Renal cortex interstitium (tissue), 11 donors: ENCODE data around the gene EFHC1. TPM values are rescaled to one million over a fixed set of nuclear protein-coding genes. Genes with fewer than 3 reads are reported as not detected.

ENCODE experiments used
- DNase-seq, 11 donors: peaks; one replicate each; pipeline ENCODE4 v3.0.0-alpha.2; 2013; ENCODE audit warnings: low read depth in 9 of 11, low spot score in 4 of 11; ENCODE audit errors: extremely low read depth in 1 of 11
- polyA plus RNA-seq, 3 donors: library from polyadenylated mRNA; unstranded; fragments of 120-200 nt; gene quantifications; one replicate each; pipeline ENCODE4 v1.2.1, GENCODE V29; 2013; ENCODE audit not compliant: insufficient read length in 3 of 3

The EFHC1 gene
- polyA plus RNA-seq, 3 donors = 50.8 to 68.0 (median 63.2) TPM

GRCh38 chr6:52557389-52558265 lies 137.5 kb downstream of the EFHC1 start:
- DNase-seq = no peak

GRCh38 chr6:52558266-52559000 lies 138.3 kb downstream of the EFHC1 start:
- no peak for DNase-seq

- DNase-seq = no peak
Measured at GRCh38 chr6:52560462-52560861, 140.3 kb downstream of the EFHC1 start.

GRCh38 chr6:52562911-52563310 lies 142.8 kb downstream of the EFHC1 start:
- no peak for DNase-seq

GRCh38 chr6:52564856-52565255 lies 144.7 kb downstream of the EFHC1 start:
- DNase-seq = no peak

- DNase-seq = no peak
Measured at GRCh38 chr6:52566201-52566600, 146.1 kb downstream of the EFHC1 start.

GRCh38 chr6:52566853-52567279 lies 146.7 kb downstream of the EFHC1 start:
- no peak for DNase-seq

GRCh38 chr6:52568320-52568719 lies 148.2 kb downstream of the EFHC1 start:
- no peak for DNase-seq

GRCh38 chr6:52570291-52570700 lies 150.2 kb downstream of the EFHC1 start:
- DNase-seq = no peak

GRCh38 chr6:52571099-52571755 lies 151.1 kb downstream of the EFHC1 start:
- DNase-seq = peak in 3 of 11 donors; percentile 41 to 72 (median 53)

GRCh38 chr6:52572536-52572935 lies 152.4 kb downstream of the EFHC1 start:
- no peak for DNase-seq

- DNase-seq = peak in 1 of 11 donors; percentile 64
Measured at GRCh38 chr6:52573295-52573694, 153.2 kb downstream of the EFHC1 start.

Other genes starting within 250 kb of the EFHC1 start
- gene IL17A, start 234.0 kb upstream of the EFHC1 start, polyA plus RNA-seq = not detected
- gene IL17F, start 175.8 kb upstream of the EFHC1 start, polyA plus RNA-seq = under 1 TPM; 0.56 to 0.61 (median 0.59) TPM
- gene MCM3, start 135.6 kb upstream of the EFHC1 start, polyA plus RNA-seq = 100 to 1,000 TPM; 110 to 142 (median 137) TPM
- gene PAQR8, start 58.2 kb upstream of the EFHC1 start, polyA plus RNA-seq = 10 to 100 TPM; 19.2 to 24.7 (median 20.2) TPM
- gene TRAM2, start 156.7 kb downstream of the EFHC1 start, polyA plus RNA-seq = 10 to 100 TPM; 43.2 to 47.6 (median 46.4) TPM